SK-N-SH (cell line): ENCODE results near the gene PAPOLB. TPM values are rescaled to one million over a fixed set of nuclear protein-coding genes. Genes with fewer than 3 reads are reported as not detected.

Experiments
- CTCF ChIA-PET: fragments of 300-600, 350-600 bp; formaldehyde crosslinking; extraction: SDS; loops from one replicate; lab custom pipeline; 2021; lab: Yijun Ruan, JAX
- POLR2A ChIA-PET: fragments of 350-600 bp; sonication (Branson Sonifier 250); formaldehyde crosslinking; extraction: SDS; loops from one replicate; lab custom pipeline; 2020; ENCODE audit warnings: antibody characterized with exemption, inconsistent platforms; lab: Yijun Ruan, JAX
- DNase-seq: peaks from one replicate; pipeline ENCODE4 v3.0.0; 2012
- H2AFZ ChIP-seq: fragments of 200-600 bp; sonication (generic); 2 replicates; pipeline ENCODE4 v1.8.1; 2016; ENCODE audit warnings: antibody characterized with exemption, mild to moderate bottlenecking, low read depth
- H3F3A ChIP-seq: fragments of 200-600 bp; sonication (generic); replicated peaks from 2 replicates; pipeline ENCODE3; 2016; ENCODE audit warnings: antibody characterized with exemption, mild to moderate bottlenecking; ENCODE audit not compliant: insufficient read depth
- H3K27ac ChIP-seq, 2 experiments: fragments of 200-500 bp in 1 of 2; fragments of 200-600 bp in 1 of 2; sonication (Bioruptor generic) in 1 of 2; sonication (generic), shearing (Covaris generic) in 1 of 2; 2 replicates each; pipeline versions ENCODE4 v1.5.1 to v1.6.1; 2014 to 2016; ENCODE audit warnings: low read depth in 2 of 2, inconsistent platforms in 1 of 2, low read length in 1 of 2, mild to moderate bottlenecking in 1 of 2, mixed read lengths in 1 of 2
- H3K27me3 ChIP-seq: fragments of 200-600 bp; sonication (generic), shearing (Covaris generic); 2 replicates; pipeline ENCODE4 v1.6.1; 2016; ENCODE audit warnings: mixed run types; ENCODE audit not compliant: insufficient read depth
- H3K36me3 ChIP-seq, 2 experiments: fragments of 200-500 bp in 1 of 2; fragments of 200-600 bp in 1 of 2; sonication (Bioruptor generic) in 1 of 2; sonication (generic) in 1 of 2; replicated peaks in 1 of 2; 2 replicates each; pipeline versions ENCODE3 to v1.5.1; 2014 to 2016; ENCODE audit warnings: low read length in 1 of 2, mild to moderate bottlenecking in 1 of 2; ENCODE audit not compliant: insufficient read depth in 2 of 2, control insufficient read depth in 1 of 2
- H3K4me1 ChIP-seq, 2 experiments: fragments of 200-500 bp in 1 of 2; fragments of 200-600 bp in 1 of 2; sonication (Bioruptor generic) in 1 of 2; sonication (generic), shearing (Covaris generic) in 1 of 2; 2 replicates each; pipeline versions ENCODE4 v1.5.1 to v1.6.1; 2014 to 2016; ENCODE audit warnings: low read depth in 1 of 2, low read length in 1 of 2, mixed run types in 1 of 2; ENCODE audit not compliant: insufficient read depth in 2 of 2, control insufficient read depth in 1 of 2
- H3K4me2 ChIP-seq: fragments of 200-600 bp; sonication (generic), shearing (Covaris generic); 2 replicates; pipeline ENCODE4 v1.6.1; 2017; ENCODE audit warnings: mixed run types
- H3K4me3 ChIP-seq, 2 experiments: fragments of 200-500 bp in 1 of 2; fragments of 200-600 bp in 1 of 2; sonication (Bioruptor generic) in 1 of 2; sonication (generic), shearing (Covaris generic) in 1 of 2; 2 replicates each; pipeline versions ENCODE4 v1.5.1 to v1.8.1; 2014 to 2016; ENCODE audit warnings: low read depth in 2 of 2, inconsistent platforms in 1 of 2, low read length in 1 of 2, mild to moderate bottlenecking in 1 of 2, mixed read lengths in 1 of 2, moderate library complexity in 1 of 2
- H3K79me2 ChIP-seq: fragments of 200-600 bp; sonication (generic); 2 replicates; pipeline ENCODE4 v1.8.1; 2017; ENCODE audit warnings: mild to moderate bottlenecking; ENCODE audit not compliant: insufficient read depth
- H3K9ac ChIP-seq: fragments of 200-600 bp; sonication (generic); 2 replicates; pipeline ENCODE4 v1.6.1; 2017; ENCODE audit warnings: mixed run types
- H3K9me2 ChIP-seq: fragments of 200-600 bp; sonication (generic); 2 replicates; pipeline ENCODE4 v1.6.1; 2017; ENCODE audit warnings: mixed run types
- H3K9me3 ChIP-seq: fragments of 200-600 bp; sonication (generic); 2 replicates; pipeline ENCODE4 v1.6.1; 2017; ENCODE audit warnings: mixed run types, mild to moderate bottlenecking, moderate library complexity
- H4K20me1 ChIP-seq: fragments of 200-600 bp; sonication (generic); 2 replicates; pipeline ENCODE4 v1.6.1; 2017; ENCODE audit warnings: mild to moderate bottlenecking, mixed run types; ENCODE audit not compliant: insufficient read depth
- FOXJ3 ChIP-seq: sonication (generic); formaldehyde crosslinking; IDR thresholded peaks from 2 replicates; pipeline ENCODE4 v1.5.1; 2020; ENCODE audit warnings: mild to moderate bottlenecking, missing genetic modification reagents
- FOXM1 ChIP-seq: IDR thresholded peaks from 2 replicates; pipeline ENCODE4 v1.4.0; 2012; ENCODE audit warnings: low read depth, mild to moderate bottlenecking
- GABPA ChIP-seq: IDR thresholded peaks from 2 replicates; pipeline ENCODE4 v1.4.0; 2012; ENCODE audit warnings: low read depth, mild to moderate bottlenecking
- NRF1 ChIP-seq: IDR thresholded peaks from 2 replicates; pipeline ENCODE4 v1.6.1; 2012; ENCODE audit warnings: low read depth, mild to moderate bottlenecking, low read length
- PBX3 ChIP-seq: IDR thresholded peaks from 2 replicates; pipeline ENCODE4; 2012
- RAD21 ChIP-seq: IDR thresholded peaks from 2 replicates; pipeline ENCODE4 v1.6.1; 2012; ENCODE audit warnings: mild to moderate bottlenecking, low read length
- RFX5 ChIP-seq: IDR thresholded peaks from 2 replicates; pipeline ENCODE4 v1.6.1; 2012; ENCODE audit warnings: mild to moderate bottlenecking, improper control_type of control experiment, low read length
- TAF1 ChIP-seq: IDR thresholded peaks from 2 replicates; pipeline ENCODE4 v1.6.1; 2012; ENCODE audit warnings: low read depth, mild to moderate bottlenecking, low read length, moderate library complexity, borderline replicate concordance
- TCF12 ChIP-seq: IDR thresholded peaks from 2 replicates; pipeline ENCODE4 v1.4.0; 2012
- ZBTB33 ChIP-seq: IDR thresholded peaks from 2 replicates; pipeline ENCODE4 v1.4.0; 2012; ENCODE audit warnings: low read depth, borderline replicate concordance
- WGBS: methylation state at CpG from one replicate; pipeline ENCODE4 v1.1.6; 2017; ENCODE audit warnings: low lambda C conversion rate; 5-methylcytosine and 5-hydroxymethylcytosine counted together
- polyA plus RNA-seq, 3 experiments: library from polyadenylated mRNA; depleted of rRNA; stranded (reverse); fragments of >200 nt; gene quantifications; 2 replicates each; pipeline ENCODE4 v1.2.3, GENCODE V29; 2012
- TF ChIP-seq, protein P1 (sequence below): IDR thresholded peaks from 2 replicates; pipeline ENCODE4 v1.6.1; 2012; ENCODE audit warnings: mild to moderate bottlenecking, low read depth, low read length, moderate library complexity

Gene PAPOLB
- polyA plus RNA-seq, 1 of the 3 experiments (the other 2 are of a cell fraction), result not detected

DNA sequence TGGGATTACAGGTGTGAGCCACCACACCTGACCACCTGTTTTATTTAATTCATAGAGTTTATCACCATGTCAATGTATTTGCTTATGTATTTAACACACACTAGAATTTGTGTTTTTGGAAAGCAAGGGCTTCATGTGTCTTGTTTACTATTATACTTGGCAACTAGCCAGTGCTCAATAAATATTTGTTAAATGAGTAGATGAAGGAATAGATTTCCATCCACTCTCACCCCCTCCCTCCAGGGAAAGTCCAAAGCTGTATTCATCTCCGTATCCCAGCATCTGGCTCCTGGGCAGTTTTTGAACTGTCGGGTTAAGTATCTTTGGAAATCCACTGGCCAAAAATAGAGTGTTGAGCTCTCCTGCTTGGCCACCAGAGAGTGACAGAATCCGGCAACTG lies 26.3 kb upstream of the PAPOLB start (continued):
- TF ChIP-seq PBX3, result no peak

DNA sequence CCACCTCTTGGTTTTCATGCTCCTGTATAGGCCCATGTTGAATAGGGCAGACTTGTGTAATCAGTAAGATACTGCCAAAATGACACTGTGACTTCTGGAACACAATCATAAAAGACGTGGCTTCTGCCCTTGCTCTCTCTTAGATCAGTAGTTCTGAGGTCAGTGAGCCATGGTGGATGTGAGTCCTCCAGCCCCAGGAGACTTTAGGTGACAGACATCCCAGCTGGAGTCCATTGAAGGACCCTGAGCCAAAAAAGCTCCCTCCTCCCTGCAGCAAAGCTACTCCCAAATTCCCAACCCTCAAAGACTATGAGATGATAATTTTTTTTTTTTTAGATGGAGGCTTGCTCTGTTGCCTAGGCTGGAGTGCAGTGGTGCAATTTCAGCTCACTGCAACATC lies 24.8 kb upstream of the PAPOLB start:
- Histone ChIP-seq H3K4me3 (no peak overlapping the region), H3K36me3 (no peaks in the 10 kb centered on the region), H3F3A (peaks cover 12% of the 10 kb centered on the region), H3K4me1 (peaks cover 4 to 9% of the 10 kb centered on the region in 2 experiments; a peak in 1 of 4 replicates), H3K27ac (no peak overlapping the region), H3K4me2 (no peak overlapping the region), H3K79me2 (no peaks in the 10 kb centered on the region), H3K9me3 (no peaks in the 10 kb centered on the region), H3K27me3 (no peaks in the 10 kb centered on the region), H2AFZ (no peak overlapping the region), H3K9ac (no peak overlapping the region), H3K9me2 (no peaks in the 10 kb centered on the region), H4K20me1 (no peaks in the 10 kb centered on the region)
- ChIA-PET CTCF (interaction anchor here (1.7 to 7.9 kb wide), 5 partner anchors 38 to 89 kb away, joined by 5 to 235 read pairs (median 10); no protein-coding TSS in a partner anchor), POLR2A (no interaction called here)
- no peak for DNase-seq
- 27% methylated on average over 1 of the region's 1 CpG for WGBS
- no peak for TF ChIP-seq FOXJ3

- no peaks in the 10 kb centered on the region for H3K9me3 ChIP-seq
- H3K36me3 ChIP-seq, result no peaks in the 10 kb centered on the region
- POLR2A ChIA-PET, result no interaction called here
- peaks cover 14% of the 10 kb centered on the region for H3F3A ChIP-seq
- no peak overlapping the region for H3K27ac ChIP-seq
- H4K20me1 ChIP-seq, result no peaks in the 10 kb centered on the region
- no peaks in the 10 kb centered on the region for H3K9me2 ChIP-seq
- peaks cover 5% of the 10 kb centered on the region; the same call in 1 of the 2 replicates for H3K79me2 ChIP-seq
- H2AFZ ChIP-seq, result no peak overlapping the region
- peaks cover 5 to 13% of the 10 kb centered on the region in 2 experiments; a peak in 1 of 4 replicates for H3K4me1 ChIP-seq
- H3K4me2 ChIP-seq, result no peak overlapping the region
- H3K27me3 ChIP-seq, result no peaks in the 10 kb centered on the region
- H3K9ac ChIP-seq, result no peak overlapping the region
- no peak overlapping the region for H3K4me3 ChIP-seq
- CTCF ChIA-PET, result interaction anchor here (1.7 to 21.4 kb wide), 7 partner anchors 11 to 200 kb away, joined by 6 to 645 read pairs (median 57); partner anchors contain the start of gene PAPOLB
- 81% methylated on average over 7 of the region's 7 CpGs for WGBS
- no peak for TF ChIP-seq TCF12
- no peak for TF ChIP-seq RAD21
- TF ChIP-seq PBX3, result no peak
- no peak for TF ChIP-seq NRF1
- no peak for DNase-seq
These were observed 23.5 kb upstream of the PAPOLB start for GRCh38 chr7:4885317-4885807.

- H3K27me3 ChIP-seq, result no peaks in the 10 kb centered on the region
- peaks cover 5 to 25% of the 10 kb centered on the region in 2 experiments; a peak in 1 of 4 replicates for H3K4me1 ChIP-seq
These were observed 22.3 kb upstream of the PAPOLB start for GRCh38 chr7:4884164-4884563.

More at GRCh38 chr7:4884164-4884563, 22.3 kb upstream of the PAPOLB start:
- Histone ChIP-seq H3K9ac (no peak overlapping the region), H3F3A (peaks cover 14% of the 10 kb centered on the region), H3K4me3 (no peak overlapping the region), H3K9me3 (no peaks in the 10 kb centered on the region), H3K27ac (no peak overlapping the region), H3K9me2 (no peaks in the 10 kb centered on the region), H3K79me2 (peaks cover 5% of the 10 kb centered on the region; the same call in 1 of the 2 replicates), H3K4me2 (no peak overlapping the region), H3K36me3 (no peaks in the 10 kb centered on the region), H4K20me1 (no peaks in the 10 kb centered on the region), H2AFZ (no peak overlapping the region)
- POLR2A ChIA-PET, result interaction anchor here (0.9 to 2.5 kb wide), 6 partner anchors 11 to 54 kb away, joined by 3 to 30 read pairs (median 14); no protein-coding TSS in a partner anchor
- 80% methylated on average over 10 of the region's 10 CpGs for WGBS
- no peak for DNase-seq
- CTCF ChIA-PET, result interaction anchor here (0.6 to 21.4 kb wide), 33 partner anchors 8 to 356 kb away, joined by 3 to 645 read pairs (median 10); partner anchors contain the start of genes AP5Z1 and PAPOLB
- TF ChIP-seq RFX5 (no peak), GABPA (no peak), FOXM1 (no peak), ZBTB33 (no peak), TAF1 (no peak), RAD21 (no peak)
- TF ChIP-seq, protein P1, sequence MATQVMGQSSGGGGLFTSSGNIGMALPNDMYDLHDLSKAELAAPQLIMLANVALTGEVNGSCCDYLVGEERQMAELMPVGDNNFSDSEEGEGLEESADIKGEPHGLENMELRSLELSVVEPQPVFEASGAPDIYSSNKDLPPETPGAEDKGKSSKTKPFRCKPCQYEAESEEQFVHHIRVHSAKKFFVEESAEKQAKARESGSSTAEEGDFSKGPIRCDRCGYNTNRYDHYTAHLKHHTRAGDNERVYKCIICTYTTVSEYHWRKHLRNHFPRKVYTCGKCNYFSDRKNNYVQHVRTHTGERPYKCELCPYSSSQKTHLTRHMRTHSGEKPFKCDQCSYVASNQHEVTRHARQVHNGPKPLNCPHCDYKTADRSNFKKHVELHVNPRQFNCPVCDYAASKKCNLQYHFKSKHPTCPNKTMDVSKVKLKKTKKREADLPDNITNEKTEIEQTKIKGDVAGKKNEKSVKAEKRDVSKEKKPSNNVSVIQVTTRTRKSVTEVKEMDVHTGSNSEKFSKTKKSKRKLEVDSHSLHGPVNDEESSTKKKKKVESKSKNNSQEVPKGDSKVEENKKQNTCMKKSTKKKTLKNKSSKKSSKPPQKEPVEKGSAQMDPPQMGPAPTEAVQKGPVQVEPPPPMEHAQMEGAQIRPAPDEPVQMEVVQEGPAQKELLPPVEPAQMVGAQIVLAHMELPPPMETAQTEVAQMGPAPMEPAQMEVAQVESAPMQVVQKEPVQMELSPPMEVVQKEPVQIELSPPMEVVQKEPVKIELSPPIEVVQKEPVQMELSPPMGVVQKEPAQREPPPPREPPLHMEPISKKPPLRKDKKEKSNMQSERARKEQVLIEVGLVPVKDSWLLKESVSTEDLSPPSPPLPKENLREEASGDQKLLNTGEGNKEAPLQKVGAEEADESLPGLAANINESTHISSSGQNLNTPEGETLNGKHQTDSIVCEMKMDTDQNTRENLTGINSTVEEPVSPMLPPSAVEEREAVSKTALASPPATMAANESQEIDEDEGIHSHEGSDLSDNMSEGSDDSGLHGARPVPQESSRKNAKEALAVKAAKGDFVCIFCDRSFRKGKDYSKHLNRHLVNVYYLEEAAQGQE, result no peak
- TF ChIP-seq, all 33 proteins: peak for 0
